ENCODE results near the gene ABHD16B.
"Not testable (repeated sequence)": the region's sequence is repeated elsewhere in the genome, so short reads cannot be mapped to it uniquely, and the experiment has no call there.

ABHD16B gene

DNA sequence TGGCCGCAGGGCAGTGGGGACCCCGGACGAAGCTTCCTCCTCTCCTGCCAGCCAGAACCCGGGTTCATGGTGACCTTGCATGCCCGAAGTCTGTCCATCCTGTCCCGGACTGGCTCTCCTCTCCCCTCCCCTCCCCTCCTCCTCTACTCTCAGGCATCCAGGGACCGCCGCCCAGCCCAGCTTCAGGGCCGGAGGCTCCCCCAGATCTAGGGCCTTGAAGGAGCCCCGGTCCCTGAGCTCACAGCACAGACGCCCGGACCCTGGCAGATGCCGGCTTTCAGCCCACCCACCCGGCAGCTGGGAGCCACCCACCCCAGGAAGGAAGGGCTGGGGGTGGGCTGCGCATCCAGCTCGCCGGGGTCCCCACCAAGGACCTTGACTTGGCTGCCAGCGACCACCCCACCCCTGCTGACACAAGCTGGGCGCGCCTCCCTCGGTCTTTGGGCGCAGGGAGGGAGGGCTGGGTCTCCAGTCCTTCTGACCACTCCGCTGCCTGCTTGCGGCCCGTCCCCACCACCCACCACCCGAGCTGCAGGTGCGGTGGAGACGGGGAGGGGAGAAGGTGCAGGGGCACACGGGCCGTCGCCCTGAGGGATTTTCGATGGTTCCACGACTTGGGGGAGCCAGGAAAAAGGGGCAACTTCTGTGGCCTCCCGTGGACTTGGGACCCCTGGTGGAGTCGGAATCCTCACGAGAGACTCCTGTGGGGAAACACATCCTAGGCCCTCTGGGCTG lies 5.8 kb upstream of the ABHD16B start:
- DNase-seq = no peak

DNA sequence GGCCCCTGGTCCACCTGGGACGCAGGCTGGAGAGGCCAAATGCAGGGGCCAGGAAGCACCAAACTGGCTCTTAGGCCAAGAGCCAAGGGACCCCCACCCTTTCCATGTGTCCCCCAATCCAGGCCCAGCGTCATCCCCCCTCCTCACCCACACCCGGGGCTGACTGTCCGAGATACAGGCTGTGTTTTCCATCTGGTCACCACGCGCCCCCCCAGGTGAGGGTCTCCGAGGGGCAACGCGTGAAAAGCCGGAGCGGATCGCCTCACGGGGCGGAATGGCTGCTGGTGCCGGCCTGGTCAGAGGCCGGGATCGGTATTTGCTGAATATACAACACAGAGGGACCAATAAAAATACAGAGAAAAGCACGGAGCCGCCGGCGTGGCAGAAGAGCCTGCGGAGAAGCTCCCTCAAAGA lies 5.2 kb upstream of the ABHD16B start:
- DNase-seq = no peak

DNA sequence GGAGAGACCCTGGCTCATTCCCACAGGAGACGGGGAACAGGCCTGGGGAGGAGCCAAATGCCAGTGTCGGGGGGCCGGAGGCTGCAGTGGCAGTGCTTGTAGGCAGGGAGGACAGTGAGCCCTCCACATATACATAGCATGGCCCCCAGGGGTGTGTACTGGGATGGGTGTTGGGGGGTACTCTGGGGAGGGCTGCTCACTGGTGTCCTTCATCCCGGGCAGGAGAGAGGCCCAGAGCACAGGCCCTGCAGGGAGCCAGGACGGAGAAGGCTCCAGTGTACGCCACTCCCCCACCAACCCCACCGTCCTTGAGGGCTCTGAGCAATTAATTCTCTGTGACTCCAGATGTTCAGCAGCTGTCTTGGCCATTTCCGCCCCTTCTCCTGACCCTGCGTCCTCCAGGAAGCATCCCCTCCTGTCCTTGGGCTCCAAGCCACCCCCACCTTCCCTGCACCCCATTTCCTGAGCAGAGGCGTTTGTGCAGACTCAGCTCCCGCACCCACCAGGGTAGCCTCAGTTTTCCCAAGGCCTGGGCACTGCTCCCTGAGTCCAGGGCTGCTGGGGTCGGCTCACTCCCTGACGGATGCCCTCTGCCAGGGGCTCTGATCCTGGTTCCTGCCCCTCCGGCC lies 3.4 kb upstream of the ABHD16B start:
- no peak for DNase-seq

DNA sequence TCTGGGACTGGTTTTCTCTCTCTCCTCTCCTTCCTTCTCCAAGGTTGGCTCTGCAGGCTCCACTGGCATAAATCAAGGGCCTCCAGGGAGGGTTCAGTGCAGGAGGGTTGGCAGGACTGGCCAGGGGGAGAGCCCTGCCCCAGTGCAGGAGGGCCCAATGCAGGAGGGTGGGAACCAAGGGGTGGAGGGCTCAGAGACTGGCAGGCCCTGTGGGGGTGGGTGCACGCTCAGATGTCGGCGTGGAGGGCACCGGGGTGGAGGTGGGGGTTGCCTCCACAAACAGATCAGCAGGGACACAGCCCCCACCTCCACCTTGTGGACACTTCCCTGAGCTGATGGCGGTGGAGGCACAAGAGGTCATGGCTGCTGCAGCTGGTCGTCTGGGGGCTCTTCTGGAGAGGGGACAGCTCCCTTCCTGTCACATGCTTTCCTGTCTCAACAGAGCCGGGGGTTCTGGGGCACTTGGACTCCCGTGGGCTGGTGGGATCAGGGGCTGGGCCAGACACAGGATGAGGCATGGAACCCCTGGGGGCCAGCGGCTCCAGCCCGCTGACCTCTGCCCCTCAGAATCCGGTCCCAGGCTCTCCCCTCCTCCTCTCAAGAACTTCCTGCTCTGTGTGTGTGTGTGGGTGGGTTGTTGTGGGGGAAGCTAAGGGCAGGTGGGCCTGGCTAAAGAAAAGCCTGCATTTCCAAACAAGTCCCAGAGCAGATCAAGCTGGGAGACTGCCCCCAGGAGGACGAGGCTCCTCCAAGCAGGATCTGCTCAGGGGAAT lies 2.7 kb upstream of the ABHD16B start:
- no peak for DNase-seq

DNA sequence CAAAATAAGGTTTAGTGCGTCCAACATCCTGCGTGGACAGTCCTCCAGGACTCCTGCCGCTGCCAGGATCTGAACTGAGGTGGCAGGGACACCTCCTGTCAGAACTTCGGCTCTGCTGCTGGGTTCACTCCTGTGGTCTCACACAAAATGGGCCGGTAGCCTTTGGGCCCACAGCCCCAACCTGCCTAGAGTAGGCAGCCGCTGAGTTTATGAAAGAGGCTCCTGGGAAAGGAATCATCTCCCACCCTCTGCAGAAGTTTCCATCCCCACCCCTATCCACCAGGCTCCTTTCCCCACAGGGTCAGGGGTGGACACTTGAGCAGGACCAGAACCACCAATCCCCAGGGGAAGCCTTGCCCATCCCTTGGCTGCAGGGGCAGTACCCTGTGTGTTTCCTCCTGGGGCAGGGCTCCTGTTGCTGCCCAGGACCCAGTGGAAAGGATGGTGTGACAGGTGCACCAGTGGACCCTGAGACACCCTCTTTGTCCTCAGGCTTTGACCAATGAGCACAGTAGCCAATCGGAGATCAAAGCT lies 2.1 kb upstream of the ABHD16B start:
- DNase-seq = no peak

DNA sequence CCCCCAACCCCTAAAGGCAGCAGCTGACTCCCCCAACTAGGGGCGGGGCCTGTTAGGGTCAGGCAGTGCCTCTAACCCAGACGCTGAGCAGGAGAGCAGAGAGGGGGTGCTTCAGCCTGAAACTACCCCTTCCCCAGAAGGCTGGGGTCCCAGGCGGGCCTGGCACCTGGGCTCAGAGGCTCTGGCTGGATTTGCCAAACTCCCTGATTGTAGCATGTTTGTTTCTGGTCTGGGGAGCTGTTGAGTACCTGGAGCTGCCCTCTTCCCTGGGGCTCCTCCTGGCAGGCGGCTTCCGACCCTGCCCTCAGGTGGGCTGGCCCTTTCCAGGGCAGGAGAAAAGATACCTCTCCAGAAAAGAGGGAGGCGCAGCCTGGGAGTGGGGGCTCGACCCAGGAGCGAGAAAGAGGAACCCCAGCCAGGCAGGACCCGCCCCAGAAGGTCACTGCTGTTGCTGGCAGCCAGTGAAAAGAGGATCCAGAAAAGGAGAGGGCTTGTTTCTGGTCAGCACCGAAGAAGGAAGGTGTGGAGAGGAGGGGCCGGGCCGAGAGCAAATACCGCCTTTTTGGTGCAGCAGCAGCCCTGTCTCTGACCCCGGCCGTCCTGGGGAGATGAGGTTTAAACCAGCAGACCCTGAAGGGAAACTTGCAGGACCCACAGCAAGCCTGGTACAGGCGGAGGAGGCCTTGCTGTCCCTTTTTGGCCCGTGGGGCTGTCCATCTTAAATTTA lies 810 bp upstream of the ABHD16B start:
- no peak for DNase-seq

DNA sequence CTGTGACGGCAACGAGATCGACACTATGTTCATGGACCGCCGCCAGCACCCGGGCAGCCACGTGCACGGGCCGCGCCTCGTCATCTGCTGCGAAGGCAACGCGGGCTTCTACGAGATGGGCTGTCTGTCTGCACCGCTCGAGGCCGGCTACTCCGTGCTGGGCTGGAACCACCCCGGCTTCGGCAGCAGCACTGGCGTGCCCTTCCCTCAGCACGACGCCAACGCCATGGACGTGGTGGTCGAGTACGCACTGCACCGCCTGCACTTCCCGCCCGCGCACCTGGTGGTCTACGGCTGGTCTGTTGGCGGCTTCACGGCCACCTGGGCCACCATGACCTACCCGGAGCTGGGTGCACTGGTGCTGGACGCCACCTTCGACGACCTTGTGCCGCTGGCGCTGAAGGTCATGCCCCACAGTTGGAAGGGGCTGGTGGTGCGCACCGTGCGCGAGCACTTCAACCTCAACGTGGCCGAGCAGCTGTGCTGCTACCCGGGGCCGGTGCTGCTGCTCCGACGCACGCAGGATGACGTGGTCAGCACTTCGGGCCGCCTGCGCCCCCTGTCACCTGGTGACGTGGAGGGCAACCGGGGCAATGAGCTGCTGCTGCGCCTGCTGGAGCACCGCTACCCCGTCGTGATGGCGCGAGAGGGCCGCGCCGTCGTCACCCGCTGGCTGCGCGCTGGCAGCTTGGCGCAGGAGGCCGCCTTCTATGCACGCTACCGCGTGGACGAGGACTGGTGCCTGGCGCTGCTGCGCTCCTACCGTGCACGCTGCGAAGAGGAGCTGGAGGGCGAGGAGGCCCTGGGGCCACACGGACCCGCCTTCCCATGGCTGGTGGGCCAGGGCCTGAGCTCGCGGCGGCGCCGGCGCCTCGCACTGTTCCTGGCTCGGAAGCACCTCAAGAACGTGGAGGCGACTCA lies 943 bp downstream of the ABHD16B start:
- DNase-seq = no peak

DNA sequence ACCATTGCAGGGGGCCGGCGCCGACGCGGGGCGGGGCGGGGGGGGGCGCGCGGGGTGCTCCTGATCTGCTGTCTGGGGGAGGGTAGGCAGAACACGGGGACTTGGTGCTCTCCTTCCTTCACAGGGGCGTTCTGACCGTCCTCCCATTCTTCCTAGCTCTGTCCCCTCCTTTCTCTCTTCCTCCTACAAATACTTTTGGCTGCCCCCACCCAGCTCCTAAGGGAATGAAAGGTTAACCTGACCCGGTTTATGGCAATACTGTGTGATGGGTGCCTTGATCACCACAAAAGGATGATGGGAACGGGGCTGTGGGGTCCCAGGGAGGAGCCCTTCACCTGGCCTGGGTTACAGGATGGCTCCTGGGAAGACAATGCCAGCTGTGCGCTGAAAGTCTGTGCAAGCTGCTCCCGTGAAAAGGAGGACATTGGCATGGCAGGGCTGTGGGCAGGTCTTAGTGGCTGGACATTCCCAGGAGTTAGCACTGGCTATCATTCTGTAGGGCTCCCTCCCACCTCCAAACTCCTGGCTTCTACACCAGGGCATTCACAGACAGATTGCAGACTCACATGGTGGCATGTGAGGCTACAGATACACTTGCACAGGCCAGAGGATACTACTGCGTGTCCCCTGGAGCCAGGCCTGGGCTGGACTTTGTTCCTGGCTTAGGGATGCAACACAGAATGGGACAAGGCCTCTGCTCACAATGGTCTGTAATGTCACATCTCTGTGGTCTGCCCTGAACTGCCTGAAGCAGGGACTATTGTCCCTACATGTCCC lies 1.9 kb downstream of the ABHD16B start:
- no peak for DNase-seq

DNA sequence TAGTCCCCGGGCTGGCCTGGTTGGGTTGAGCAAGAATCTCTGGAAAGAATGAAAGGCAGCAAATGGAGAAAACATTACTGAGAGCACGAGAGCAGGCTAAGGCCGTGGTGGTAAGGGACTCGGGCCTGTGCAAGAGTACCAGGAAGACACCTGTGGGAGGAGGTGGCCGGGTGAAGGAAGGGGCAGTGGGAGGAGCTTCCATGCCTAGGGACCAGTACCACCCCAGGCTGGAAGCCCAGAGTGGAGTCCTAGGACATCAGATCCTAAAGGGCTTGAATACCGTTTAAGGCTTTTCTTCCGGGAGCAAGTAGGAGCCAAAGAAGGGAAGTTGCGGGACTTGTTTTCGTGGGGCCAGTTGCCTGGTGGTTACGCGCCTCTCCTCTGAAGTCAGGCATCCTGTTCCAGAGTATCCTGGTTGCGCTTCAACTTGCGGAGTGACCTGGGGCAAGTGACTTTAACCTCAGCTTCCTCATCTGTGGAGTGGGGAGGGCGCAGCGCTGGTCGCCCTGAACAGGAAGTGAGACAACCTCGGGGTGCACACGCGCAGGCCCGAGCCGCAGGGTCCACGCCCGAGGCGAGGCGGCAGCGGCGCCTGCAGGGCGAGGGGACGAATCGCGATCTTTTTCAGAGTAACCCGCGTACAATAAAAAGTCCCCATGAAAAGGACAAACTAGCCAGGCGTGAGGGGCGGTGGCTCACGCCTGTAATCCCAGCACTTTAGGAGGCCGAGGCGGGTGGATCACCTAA lies 2.7 kb downstream of the ABHD16B start:
- DNase-seq = peak; percentile 76

DNA sequence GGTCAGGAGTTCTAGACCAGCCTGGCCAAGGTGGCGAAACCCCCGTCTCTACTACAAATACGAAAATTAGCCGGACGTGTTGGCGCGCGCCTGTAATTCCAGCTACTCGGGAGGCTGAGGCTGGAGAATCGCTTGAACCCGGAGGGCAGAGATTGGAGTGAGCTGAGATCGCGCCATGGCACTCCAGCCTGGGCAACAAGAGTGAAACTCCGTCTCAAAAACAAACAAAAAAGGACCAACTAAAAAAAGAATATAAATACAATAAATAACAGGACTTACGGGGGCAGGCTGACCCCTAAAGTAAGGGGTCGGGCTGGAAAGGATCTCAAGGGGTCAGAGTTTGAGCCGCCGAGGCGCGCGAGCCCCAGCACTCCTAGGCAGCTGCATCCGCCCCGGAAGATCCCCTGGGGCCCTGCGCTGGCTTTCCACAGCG lies 3.3 kb downstream of the ABHD16B start:
- DNase-seq = no peak

DNA sequence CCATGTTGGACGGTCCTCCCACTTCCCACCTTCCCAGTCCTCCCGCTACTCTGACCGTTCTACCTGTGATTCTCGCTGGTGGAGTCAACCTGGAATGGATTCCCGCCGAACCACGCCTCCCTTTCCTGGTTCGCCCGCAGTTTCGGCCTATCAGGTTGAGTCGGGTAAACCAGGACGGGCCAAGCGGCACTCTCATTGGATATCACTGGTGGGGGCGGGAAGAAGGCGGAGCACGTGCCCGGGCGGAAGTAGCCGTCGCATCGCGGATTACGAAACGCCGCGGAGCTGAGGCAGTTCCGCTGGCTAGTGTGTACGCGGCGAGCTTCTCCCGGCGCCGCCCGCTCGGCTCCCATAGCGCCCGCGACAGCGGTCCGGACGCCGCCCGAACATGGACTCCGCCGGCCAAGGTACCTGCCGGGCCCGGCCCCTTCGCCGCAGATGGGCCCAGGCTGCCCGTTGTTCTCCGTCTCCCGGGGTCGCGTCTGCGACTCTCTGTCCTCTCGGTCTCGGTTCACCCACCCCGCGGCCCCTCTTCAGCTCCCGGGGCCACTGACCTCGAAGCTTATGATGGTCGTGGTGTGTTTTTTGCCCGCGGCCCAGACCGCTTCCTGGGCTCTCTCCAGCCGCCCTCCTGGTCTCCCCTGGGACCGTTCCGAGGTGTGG lies 3.8 kb downstream of the ABHD16B start, which contains the start of gene TPD52L2:
Gene TPD52L2 (plus strand): TSS at position 293 of the 663 bp plus-strand sequence. CDS start 96 bp downstream, at position 389.
- DNase-seq = peak; percentile 98

DNA sequence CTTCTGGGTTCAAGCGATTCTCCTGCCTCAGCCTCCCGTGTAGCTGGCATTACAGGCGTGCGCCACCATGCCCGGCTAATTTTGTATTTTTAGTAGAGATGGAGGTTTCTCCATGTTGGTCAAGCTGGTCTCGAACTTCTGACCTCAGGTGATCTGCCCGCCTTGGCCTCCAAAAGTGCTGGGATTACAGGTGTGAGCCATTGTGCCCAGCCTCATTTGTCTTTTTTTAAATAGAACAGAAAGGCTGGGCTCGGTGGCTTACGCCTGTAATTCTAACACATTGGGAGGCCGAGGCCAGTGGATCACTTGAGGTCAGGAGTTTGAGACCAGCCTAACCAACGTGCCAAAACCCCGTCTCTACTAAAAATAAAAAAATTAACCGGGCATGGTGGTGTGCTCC lies 5.7 kb downstream of the ABHD16B start:
- not testable (repeated sequence) for DNase-seq

DNA sequence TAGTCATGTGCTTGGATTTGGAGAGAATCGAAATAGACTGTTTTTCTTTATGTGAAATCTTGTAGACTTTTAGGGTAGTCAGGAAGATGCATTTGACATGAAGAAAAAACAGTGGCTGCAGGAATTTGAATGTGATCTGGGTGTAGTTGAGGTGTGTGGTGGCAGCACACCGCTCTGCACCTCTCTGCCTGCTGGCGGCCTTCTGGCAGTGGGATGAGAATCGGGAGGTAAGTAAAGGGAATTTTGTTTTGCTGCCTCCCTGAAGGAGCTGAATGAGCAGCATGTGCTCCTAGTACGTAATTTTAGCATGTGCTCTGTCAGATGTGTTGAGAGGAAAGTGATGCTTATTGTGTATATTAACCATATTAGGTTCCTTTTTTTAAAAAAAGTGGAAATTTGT lies 7.0 kb downstream of the ABHD16B start:
- no peak for DNase-seq

DNA sequence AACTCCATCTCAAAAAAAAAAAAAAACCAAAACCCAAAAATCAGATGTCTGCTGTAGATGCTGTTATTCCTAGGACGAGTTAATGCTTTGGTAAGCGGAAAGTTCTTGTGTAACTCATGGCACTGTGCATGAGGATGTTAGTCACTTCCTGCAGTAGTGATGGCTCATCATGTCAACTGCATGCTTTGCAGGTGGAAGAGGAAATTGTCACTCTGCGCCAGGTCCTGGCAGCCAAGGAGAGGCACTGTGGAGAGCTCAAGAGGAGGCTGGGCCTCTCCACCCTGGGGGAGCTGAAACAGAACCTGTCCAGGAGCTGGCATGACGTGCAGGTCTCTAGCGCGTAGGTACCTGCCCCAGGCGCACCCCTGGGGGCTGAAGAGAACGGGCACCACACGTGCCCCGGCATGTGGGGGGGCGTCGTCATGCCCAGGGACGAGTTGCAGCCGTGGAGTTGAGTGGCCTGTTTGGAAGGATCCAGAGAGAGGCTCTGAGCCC lies 12.2 kb downstream of the ABHD16B start:
- DNase-seq = peak; percentile 61

DNA sequence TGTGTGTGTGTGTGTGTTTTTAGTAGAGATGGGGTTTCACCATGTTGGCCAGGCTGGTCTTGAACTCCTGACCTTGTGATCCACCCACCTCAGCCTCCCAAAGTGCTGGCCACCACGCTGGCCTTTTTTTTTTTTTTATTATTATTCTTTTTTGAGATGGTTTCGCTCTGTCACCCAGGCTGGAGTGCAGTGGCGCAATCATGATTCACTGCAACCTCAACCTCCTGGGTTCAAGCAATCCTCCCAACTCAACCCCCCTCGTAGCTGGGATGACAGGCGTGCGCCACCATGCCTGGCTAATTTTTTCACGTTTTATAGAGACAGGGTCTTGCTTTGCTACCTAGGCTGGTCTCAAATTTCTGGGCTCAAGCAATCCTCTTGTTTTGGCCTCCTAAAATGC lies 12.9 kb downstream of the ABHD16B start:
- not testable (repeated sequence) for DNase-seq

DNA sequence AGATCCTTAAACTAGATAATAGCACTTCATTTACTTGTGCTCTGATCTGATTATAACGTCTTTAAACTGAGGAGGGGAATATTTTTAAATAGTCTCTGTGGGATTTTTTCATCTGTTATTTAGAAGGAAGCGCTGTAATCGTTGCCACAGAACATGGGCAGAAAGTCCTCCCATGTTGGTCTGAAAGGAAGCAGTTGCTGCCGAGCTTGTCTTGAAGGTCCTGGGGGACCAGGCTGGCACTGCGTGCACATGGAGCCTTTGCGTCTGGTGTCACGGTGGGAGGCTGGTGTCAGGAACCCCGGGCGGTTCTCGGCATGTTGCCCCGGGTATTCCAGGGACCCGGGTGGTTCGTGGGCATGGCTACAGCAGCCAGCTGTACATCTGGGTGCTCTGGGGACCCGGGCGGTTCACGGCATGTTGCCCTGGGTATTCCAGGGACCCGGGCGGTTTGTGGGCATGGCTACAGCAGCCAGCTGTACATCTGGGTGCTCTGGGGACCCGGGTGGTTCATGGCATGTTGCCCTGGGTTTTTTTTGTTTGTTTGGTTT lies 15.3 kb downstream of the ABHD16B start:
- no peak for DNase-seq

DNA sequence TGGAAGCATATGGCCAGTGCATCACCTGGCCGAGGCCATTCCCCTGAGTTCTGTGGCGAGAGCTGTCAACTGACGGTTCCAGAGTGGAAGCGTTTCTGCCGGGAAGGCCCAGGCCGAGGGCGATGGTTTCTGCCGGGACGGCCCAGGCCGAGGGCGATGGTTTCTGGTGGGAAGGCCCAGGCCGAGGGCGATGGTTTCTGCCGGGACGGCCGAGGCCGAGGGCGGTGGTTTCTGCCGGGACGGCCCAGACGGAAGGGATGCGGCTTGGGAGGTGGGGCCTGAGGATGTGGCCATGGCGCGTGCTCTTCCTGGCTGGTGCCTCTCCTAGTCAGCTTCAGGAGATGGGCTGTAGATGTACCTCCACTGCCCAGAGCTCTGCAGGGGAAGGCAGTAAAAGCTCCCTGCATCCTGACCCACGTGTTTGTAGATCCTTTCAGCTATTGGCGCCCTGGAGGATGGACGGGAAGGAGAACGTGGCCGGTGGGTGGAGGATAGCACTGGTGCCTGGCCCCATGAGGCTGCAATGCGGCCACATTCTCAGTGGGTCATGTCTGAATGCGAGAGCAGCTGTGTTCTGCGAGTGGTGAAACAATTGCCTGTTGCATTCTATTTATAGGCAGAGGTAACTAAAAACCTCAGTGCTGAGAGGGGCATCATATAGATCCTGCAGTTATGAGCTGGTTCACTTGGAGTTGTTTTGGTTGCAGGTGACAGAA lies 16.6 kb downstream of the ABHD16B start:
- DNase-seq = no peak
